Right lobe of liver (tissue), 6 donors: ENCODE results near the gene CHFR. TPM values are rescaled to one million over a fixed set of nuclear protein-coding genes. Genes with fewer than 3 reads are reported as not detected.

ENCODE experiments used
- ATAC-seq, 4 donors: fragments of 200-7000 bp; cut with Tn5 transposase; one replicate each; pipeline ENCODE4 v1.9.1; 2020; ENCODE audit warnings: mild to moderate bottlenecking in 4 of 4, moderate library complexity in 4 of 4
- DNase-seq, 3 donors: peaks; one replicate each; pipeline ENCODE4 v3.0.0-alpha.2; 2020
- H3K27ac ChIP-seq, 3 donors: fragments of 200-600 bp; one replicate each; pipeline ENCODE4 v1.8.0; 2022
- H3K27me3 ChIP-seq, 2 donors: fragments of 200-600 bp; one replicate each; pipeline ENCODE4 v1.8.0; 2022
- H3K36me3 ChIP-seq, 4 donors: fragments of 200-600 bp; sonication (generic) in 1 of 4; one replicate each; pipeline versions ENCODE4 v1.5.1 to v1.8.0; 2017 to 2022; ENCODE audit warnings: control low read depth in 1 of 4
- H3K4me1 ChIP-seq, 4 donors: fragments of 200-600 bp; sonication (generic) in 1 of 4; one replicate each; pipeline versions ENCODE4 v1.5.1 to v1.8.0; 2017 to 2022; ENCODE audit warnings: control low read depth in 1 of 4
- H3K4me3 ChIP-seq, 3 donors: fragments of 200-600 bp; one replicate each; pipeline ENCODE4 v1.8.0; 2022
- H3K9me3 ChIP-seq, 4 donors: fragments of 200-600 bp; sonication (generic) in 1 of 4; one replicate each; pipeline versions ENCODE4 v1.5.1 to v1.8.0; 2017 to 2022; ENCODE audit warnings: control low read depth in 1 of 4
- CTCF ChIP-seq, 4 donors: fragments of 200-600 bp in 3 of 4; fragments of 450-650 bp in 1 of 4; IDR thresholded peaks; one replicate each; pipeline versions ENCODE4 v1.5.1 to v1.8.0; 2016 to 2022; ENCODE audit warnings: antibody characterized with exemption in 4 of 4, mild to moderate bottlenecking in 2 of 4
- POLR2A ChIP-seq: fragments of 450-650 bp; IDR thresholded peaks from one replicate; pipeline ENCODE4 v1.6.1; 2017; ENCODE audit warnings: antibody characterized with exemption, mild to moderate bottlenecking
- WGBS: methylation state at CpG from one replicate; pipeline ENCODE4 v1.1.6; 2018; ENCODE audit warnings: low coverage, low lambda C conversion rate; ENCODE audit not compliant: insufficient coverage; ENCODE audit errors: missing lambda C conversion rate; 5-methylcytosine and 5-hydroxymethylcytosine counted together
- intact Hi-C, 2 donors: fragments of 100-400 bp; cut with DNase I; formaldehyde crosslinking; loops; one replicate each; pipeline versions ENCODE4 v1.11.2 to v1.14.1; 2022
- total RNA-seq, 6 experiments: library from RNA; depleted of rRNA in 2 of 6; stranded (reverse); fragments of >200 nt in 2 of 6; fragmentation: NEBNext Ultra II Directional in 3 of 6; extraction: Animal tissue kit (Norgen Biotek cat#: 25700) in 3 of 6; gene quantifications; one replicate each; pipeline versions ENCODE4 v1.1.0 to v1.2.4, GENCODE V29; 2016 to 2023
- donor health status: DM: no; HTN: yes; CAD: no.
- donor health status: DM: no; HTN: no; CAD: no.
- donor health status: DM: no; HTN: no; CAD: no.
- donor health status: DM: no; HTN: yes; CAD: no.
- donor health status: DM: no; HTN: yes; CAD: no.

The CHFR gene
- total RNA-seq, 6 experiments from 2014 or later = 11.0 to 20.4 (median 13.5) TPM

DNA sequence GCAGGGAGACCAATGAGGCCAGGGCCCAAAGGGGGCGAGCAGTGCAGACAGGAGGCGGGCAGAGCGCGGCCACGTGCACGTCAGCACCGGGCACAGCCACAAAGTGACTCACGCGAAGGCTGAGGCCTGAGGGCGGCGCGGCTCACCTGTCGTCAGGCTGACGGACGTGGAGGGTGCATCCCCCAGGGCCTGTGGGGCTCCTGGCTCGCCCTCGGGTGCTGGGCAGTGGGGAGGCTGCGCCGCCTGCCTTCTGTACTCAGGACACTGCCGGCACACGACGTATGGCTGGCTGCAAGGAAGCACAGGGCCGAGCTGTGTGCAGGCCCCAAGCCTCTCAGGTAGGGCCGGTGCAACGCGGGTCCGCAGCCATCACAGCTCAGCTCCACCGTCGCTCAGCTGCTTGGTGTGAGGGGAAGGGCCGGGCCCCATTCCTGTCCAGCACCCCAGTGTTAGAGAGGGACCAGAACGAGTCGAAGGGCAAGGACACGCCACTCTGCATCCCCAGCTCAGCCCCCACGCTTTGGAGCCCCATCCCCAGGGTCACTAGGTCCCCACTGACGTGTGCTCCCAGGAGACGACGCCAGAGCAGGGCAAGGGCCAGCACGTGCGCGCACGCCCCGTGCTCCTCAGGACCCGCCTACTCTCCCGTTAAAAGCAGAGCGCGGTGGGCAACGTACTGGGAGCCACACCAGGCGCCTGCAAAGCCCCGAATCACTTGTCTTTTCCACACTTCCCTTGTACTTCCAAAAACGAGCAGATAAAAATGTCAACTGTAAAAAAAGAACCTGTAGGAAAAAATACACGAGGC is 33.9 kb downstream of the CHFR start:
- ATAC-seq (peak in 1 of 4 donors; percentile 25), DNase-seq (no peak)
- 88% methylated on average over 7 of the region's 51 CpGs for WGBS
- H3K4me3 ChIP-seq = no peak overlapping the region
- H3K36me3 ChIP-seq = peaks cover 3 to 72% (median 33%) of the 10 kb centered on the region in 4 donors
- no peaks in the 10 kb centered on the region for H3K9me3 ChIP-seq
- no peak overlapping the region for H3K27ac ChIP-seq
- no peaks in the 10 kb centered on the region for H3K27me3 ChIP-seq
- intact Hi-C loops = no loop called here
- H3K4me1 ChIP-seq = no peaks in the 10 kb centered on the region
- TF ChIP-seq POLR2A = no peak
- TF ChIP-seq CTCF (IDR thresholded peaks at IDR 0.05) = no peak

- WGBS = no CpG with 5 or more reads among the region's 12 CpGs
- Histone ChIP-seq H3K4me3 (no peak overlapping the region), H3K27ac (no peak overlapping the region), H3K36me3 (peaks cover 3 to 69% (median 30%) of the 10 kb centered on the region in 4 donors), H3K4me1 (no peaks in the 10 kb centered on the region), H3K27me3 (no peaks in the 10 kb centered on the region), H3K9me3 (no peaks in the 10 kb centered on the region)
- intact Hi-C loops = no loop called here
- no peak for TF ChIP-seq POLR2A
- no peak for TF ChIP-seq CTCF (IDR thresholded peaks at IDR 0.05)
- ATAC-seq (peak in 1 of 4 donors; percentile 12), DNase-seq (no peak)
Observed at GRCh38 chr12:132852496-132852895, 34.9 kb downstream of the CHFR start.

- H3K9me3 ChIP-seq = no peaks in the 10 kb centered on the region
- no peak for DNase-seq
- H3K4me3 ChIP-seq = no peak overlapping the region
- no peaks in the 10 kb centered on the region for H3K27me3 ChIP-seq
- intact Hi-C loops = no loop called here
- no peak for ATAC-seq
- peaks cover 3 to 75% (median 31%) of the 10 kb centered on the region in 4 donors for H3K36me3 ChIP-seq
- TF ChIP-seq CTCF (IDR thresholded peaks at IDR 0.05) = no peak
- no peak for TF ChIP-seq POLR2A
- WGBS = 73% methylated on average over 3 of the region's 25 CpGs
- H3K4me1 ChIP-seq = no peaks in the 10 kb centered on the region
- H3K27ac ChIP-seq = no peak overlapping the region
Observed at GRCh38 chr12:132851465-132851864, 35.9 kb downstream of the CHFR start.

- 97% methylated on average over 9 of the region's 16 CpGs for WGBS
- no peak overlapping the region for H3K4me3 ChIP-seq
- H3K9me3 ChIP-seq = no peaks in the 10 kb centered on the region
- TF ChIP-seq CTCF (IDR thresholded peaks at IDR 0.05) = no peak
- no peak for TF ChIP-seq POLR2A
- H3K27me3 ChIP-seq = no peaks in the 10 kb centered on the region
- no peak for DNase-seq
- intact Hi-C loops = no loop called here
- H3K4me1 ChIP-seq = no peaks in the 10 kb centered on the region
- no peak for ATAC-seq
- peaks cover 3 to 70% (median 26%) of the 10 kb centered on the region in 4 donors for H3K36me3 ChIP-seq
- H3K27ac ChIP-seq = no peak overlapping the region
Observed at GRCh38 chr12:132850291-132850690, 37.1 kb downstream of the CHFR start.
